Renal pelvis (tissue), 4 donors: ENCODE measurements around the gene SUN2. TPM values are rescaled to one million over a fixed set of nuclear protein-coding genes. Genes with fewer than 3 reads are reported as not detected.

Experiments used
- DNase-seq: peaks from one replicate; pipeline ENCODE4 v3.0.0-alpha.2; 2013
- polyA plus RNA-seq, 3 donors: library from polyadenylated mRNA; unstranded; fragments of 120-200 nt; gene quantifications; one replicate each; pipeline ENCODE4 v1.2.1, GENCODE V29; 2013; ENCODE audit not compliant: insufficient read length in 3 of 3

Gene SUN2
- polyA plus RNA-seq, 3 donors: 62.8 to 89.9 (median 65.6) TPM

- DNase-seq: no peak
Observed at GRCh38 chr22:38699784-38700183, 56.0 kb downstream of the SUN2 start.

- DNase-seq: no peak
Observed at GRCh38 chr22:38699143-38699542, 56.7 kb downstream of the SUN2 start.

- no peak for DNase-seq
Observed at GRCh38 chr22:38698407-38699094, 57.2 kb downstream of the SUN2 start.

- DNase-seq: no peak
Observed at GRCh38 chr22:38697425-38698089, 58.2 kb downstream of the SUN2 start.

- no peak for DNase-seq
Observed at GRCh38 chr22:38696606-38697424, 59.0 kb downstream of the SUN2 start.

- DNase-seq: no peak
Observed at GRCh38 chr22:38694940-38695339, 60.9 kb downstream of the SUN2 start.

- no peak for DNase-seq
Observed at GRCh38 chr22:38694049-38694448, 61.7 kb downstream of the SUN2 start.

GRCh38 chr22:38689651-38690050 lies 66.1 kb downstream of the SUN2 start:
- no peak for DNase-seq

GRCh38 chr22:38685761-38686160 lies 70.0 kb downstream of the SUN2 start:
- DNase-seq: no peak

GRCh38 chr22:38684895-38685294 lies 70.9 kb downstream of the SUN2 start:
- no peak for DNase-seq

Other genes starting within 250 kb of the SUN2 start
- gene DDX17, start 249.7 kb downstream of the SUN2 start, polyA plus RNA-seq: 1,000 to 10,000 TPM in 2 of 3 donors, 100 to 1,000 TPM in 1; 760 to 1,207 (median 1,072) TPM
- gene DMC1, start 185.8 kb downstream of the SUN2 start, polyA plus RNA-seq: 1 to 10 TPM; 3.5 to 6.4 (median 4.1) TPM
- 10 to 100 TPM in 2 of 3 donors, 1 to 10 TPM in 1; 5.2 to 12.4 (median 10.7) TPM for gene FAM227A, start 99.6 kb downstream of the SUN2 start, polyA plus RNA-seq
- 10 to 100 TPM; 59.7 to 62.5 (median 61.9) TPM for gene CBY1, start 99.4 kb downstream of the SUN2 start, polyA plus RNA-seq
- 100 to 1,000 TPM in 1 of 3 donors, 10 to 100 TPM in 2; 81.7 to 106 (median 95.8) TPM for gene TOMM22, start 74.0 kb downstream of the SUN2 start, polyA plus RNA-seq
- 10 to 100 TPM; 39.4 to 41.7 (median 41.1) TPM for gene JOSD1, start 55.1 kb downstream of the SUN2 start, polyA plus RNA-seq
- gene GTPBP1, start 50.1 kb downstream of the SUN2 start, polyA plus RNA-seq: 10 to 100 TPM; 42.3 to 64.1 (median 56.7) TPM
- 10 to 100 TPM; 39.3 to 43.6 (median 40.4) TPM for gene DNAL4, start 38.1 kb upstream of the SUN2 start, polyA plus RNA-seq
- gene NPTXR, start 88.0 kb upstream of the SUN2 start, polyA plus RNA-seq: 1 to 10 TPM; 4.1 to 4.9 (median 4.4) TPM
- 10 to 100 TPM; 43.7 to 46.4 (median 45.2) TPM for gene CBX6, start 116.2 kb upstream of the SUN2 start, polyA plus RNA-seq
- gene APOBEC3A, start 201.6 kb upstream of the SUN2 start, polyA plus RNA-seq: under 1 TPM in 2 of 3 donors, not detected in 1; 0.11 to 0.25 TPM
- 1 to 10 TPM; 3.4 to 6.8 (median 6.7) TPM for gene APOBEC3B, start 226.3 kb upstream of the SUN2 start, polyA plus RNA-seq